GM18505 (cell line): ENCODE data around the gene ELF5.

Source experiments
- ATAC-seq: cut with Tn5 transposase; IDR thresholded peaks from one replicate; pipeline ENCODE4 v1.9.1; 2021; ENCODE audit not compliant: unreplicated experiment
- POLR2A ChIP-seq: IDR thresholded peaks from 4 replicates; pipeline ENCODE4 v1.6.1; 2011; ENCODE audit warnings: borderline replicate concordance; ENCODE audit not compliant: insufficient read depth, insufficient read length; ENCODE audit errors: extremely low read depth

ELF5 gene

GRCh38 chr11:34493468-34493867 lies 20.1 kb downstream of the ELF5 start:
- TF ChIP-seq POLR2A, result no peak
- no peak for ATAC-seq

- no peak for TF ChIP-seq POLR2A
- ATAC-seq, result no peak
These were observed 20.7 kb downstream of the ELF5 start for GRCh38 chr11:34492806-34493414.

- ATAC-seq, result no peak
- TF ChIP-seq POLR2A, result no peak
These were observed 23.3 kb downstream of the ELF5 start for GRCh38 chr11:34490304-34490703.

GRCh38 chr11:34488855-34489557 lies 24.6 kb downstream of the ELF5 start:
- no peak for TF ChIP-seq POLR2A
- no peak for ATAC-seq

GRCh38 chr11:34487430-34487829 lies 26.2 kb downstream of the ELF5 start:
- TF ChIP-seq POLR2A, result no peak
- ATAC-seq, result no peak

- no peak for TF ChIP-seq POLR2A
- no peak for ATAC-seq
These were observed 30.3 kb downstream of the ELF5 start for GRCh38 chr11:34483106-34483874.

GRCh38 chr11:34481307-34481706 lies 32.3 kb downstream of the ELF5 start:
- ATAC-seq, result no peak
- TF ChIP-seq POLR2A, result no peak

GRCh38 chr11:34480314-34480713 lies 33.3 kb downstream of the ELF5 start:
- ATAC-seq, result no peak
- TF ChIP-seq POLR2A, result no peak

GRCh38 chr11:34478845-34479663 lies 34.5 kb downstream of the ELF5 start:
- ATAC-seq, result no peak
- TF ChIP-seq POLR2A, result no peak

- no peak for TF ChIP-seq POLR2A
- no peak for ATAC-seq
These were observed 36.7 kb downstream of the ELF5 start for GRCh38 chr11:34476849-34477248.

GRCh38 chr11:34475656-34476055 lies 37.9 kb downstream of the ELF5 start:
- no peak for ATAC-seq

GRCh38 chr11:34473603-34474169 lies 39.9 kb downstream of the ELF5 start:
- no peak for ATAC-seq

More at GRCh38 chr11:34475656-34476055, 37.9 kb downstream of the ELF5 start:
- no peak for TF ChIP-seq POLR2A

More at GRCh38 chr11:34473603-34474169, 39.9 kb downstream of the ELF5 start:
- TF ChIP-seq POLR2A, result no peak
